PC-9 (cell line): ENCODE data around the gene ZNF641. TPM values are rescaled to one million over a fixed set of nuclear protein-coding genes. Genes with fewer than 3 reads are reported as not detected.

ENCODE experiments used
- BruUV-seq: library from RNA; stranded (reverse); fragments of 400-500 nt; replicated peaks from 2 replicates; lab custom pipeline; 2021; lab: Mats Ljungman, UMichigan
- CTCF ChIA-PET: fragments of 300-600 bp; sonication (Branson Sonifier 250); formaldehyde crosslinking; loops from one replicate; lab custom pipeline; 2022; ENCODE audit warnings: antibody characterized with exemption; lab: Charles Lee
- POLR2A ChIA-PET: fragments of 300-600 bp; sonication (Branson Sonifier 250); formaldehyde crosslinking; loops from one replicate; lab custom pipeline; 2022; ENCODE audit warnings: antibody characterized with exemption; ENCODE audit not compliant: unreplicated experiment; lab: Charles Lee
- DNase-seq, 2 experiments: peaks; one replicate each; pipeline versions ENCODE4 v3.0.0 to v3.0.0-alpha.2; 2015 to 2022; ENCODE audit warnings: mixed read lengths in 1 of 2
- H2AFZ ChIP-seq: fragments of 200-600 bp; sonication (generic); 2 replicates; pipeline ENCODE4 v1.8.1; 2017; ENCODE audit warnings: antibody characterized with exemption
- H3F3A ChIP-seq: fragments of 200-600 bp; sonication (generic); 2 replicates; pipeline ENCODE4 v1.8.1; 2017; ENCODE audit warnings: antibody characterized with exemption, mild to moderate bottlenecking, low read depth; ENCODE audit not compliant: insufficient read depth
- H3K27ac ChIP-seq: fragments of 200-600 bp; sonication (generic); 2 replicates; pipeline ENCODE4 v1.6.1; 2016; ENCODE audit warnings: mixed run types
- H3K27me3 ChIP-seq: fragments of 200-600 bp; sonication (generic); 2 replicates; pipeline ENCODE4 v1.6.1; 2016; ENCODE audit warnings: low read depth, mixed run types; ENCODE audit not compliant: insufficient read depth
- H3K36me3 ChIP-seq: fragments of 200-600 bp; sonication (generic); 2 replicates; pipeline ENCODE4 v1.6.1; 2016; ENCODE audit warnings: low read depth, mixed run types
- H3K4me1 ChIP-seq: fragments of 200-600 bp; sonication (generic); replicated peaks from 2 replicates; pipeline ENCODE4 v1.6.1; 2016; ENCODE audit warnings: mixed run types; ENCODE audit not compliant: insufficient read depth
- H3K4me2 ChIP-seq: fragments of 200-600 bp; sonication (generic); 2 replicates; pipeline ENCODE4 v1.6.1; 2017; ENCODE audit warnings: mixed run types
- H3K4me3 ChIP-seq: fragments of 200-600 bp; sonication (generic); 2 replicates; pipeline ENCODE4 v1.6.1; 2016; ENCODE audit warnings: mixed run types
- H3K79me2 ChIP-seq: fragments of 200-600 bp; sonication (generic); 2 replicates; pipeline ENCODE4 v1.6.1; 2017; ENCODE audit warnings: low read depth, mixed run types
- H3K9me2 ChIP-seq: fragments of 200-600 bp; sonication (generic); 2 replicates; pipeline ENCODE4 v1.8.1; 2017; ENCODE audit warnings: mild to moderate bottlenecking; ENCODE audit not compliant: insufficient read depth
- H3K9me3 ChIP-seq: fragments of 200-600 bp; sonication (generic); 2 replicates; pipeline ENCODE4 v1.8.1; 2016; ENCODE audit warnings: low read depth; ENCODE audit not compliant: insufficient read depth
- H4K20me1 ChIP-seq: fragments of 200-600 bp; sonication (generic); 2 replicates; pipeline ENCODE4 v1.8.1; 2017; ENCODE audit not compliant: insufficient read depth
- EZH2 ChIP-seq: fragments of 200-600 bp; sonication (generic); IDR thresholded peaks from 2 replicates; pipeline ENCODE4 v1.8.0; 2017; ENCODE audit warnings: antibody characterized with exemption, low read depth
- intact Hi-C: fragments of 100-400 bp; cut with micrococcal nuclease; formaldehyde crosslinking; loops from one replicate; pipeline ENCODE4 v1.10.0; 2022; ENCODE audit not compliant: unreplicated experiment
- total RNA-seq: library from RNA; stranded (reverse); gene quantifications from 2 replicates; pipeline ENCODE4 v1.2.3, GENCODE V29; 2021
- TF ChIP-seq, protein P1 (sequence below): fragments of 200-600 bp; sonication (generic); conservative IDR thresholded peaks from 2 replicates; pipeline ENCODE4 v1.6.1; 2017; ENCODE audit warnings: mixed run types, antibody characterized with exemption, mild to moderate bottlenecking, moderate library complexity

ZNF641 gene
- total RNA-seq, 1 experiment from 2014 or later = 1.4 TPM

DNA sequence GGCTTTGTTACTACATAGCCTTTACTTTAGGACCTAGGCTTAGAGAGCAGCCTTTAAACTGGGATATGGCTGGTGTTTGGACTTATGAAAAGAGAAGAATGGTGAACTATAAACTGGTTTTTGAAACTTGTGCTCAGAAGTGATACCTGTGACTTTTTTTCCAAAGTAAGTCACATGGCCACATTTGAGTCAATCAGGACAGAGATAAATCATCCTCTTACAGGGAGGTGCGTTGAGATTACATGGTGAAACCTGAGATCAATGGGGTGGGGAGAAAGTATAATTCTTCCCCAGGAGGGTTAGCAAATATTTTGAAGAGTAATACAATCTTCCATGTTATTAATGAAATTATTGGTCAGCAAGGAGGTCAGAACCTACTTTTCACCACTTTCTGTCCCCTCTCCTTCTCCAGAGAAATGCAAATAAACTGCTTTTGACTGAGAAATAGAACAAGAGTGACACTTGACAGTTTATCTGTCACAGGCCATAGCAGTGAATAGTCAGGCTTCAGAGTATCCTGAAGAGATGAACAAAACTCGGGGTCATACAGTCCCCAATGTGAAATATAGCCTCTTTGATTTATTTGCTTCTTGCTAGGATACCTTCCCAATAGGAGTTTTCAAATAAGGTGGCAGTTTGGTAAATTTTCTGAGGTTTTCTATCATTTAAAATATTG lies 11.1 kb upstream of the ZNF641 start:
- ChIA-PET CTCF (no interaction called here), POLR2A (no interaction called here)
- Histone ChIP-seq H2AFZ (no peak overlapping the region), H3K9me2 (no peaks in the 10 kb centered on the region), H3K4me1 (no peaks in the 10 kb centered on the region), H3K36me3 (no peaks in the 10 kb centered on the region), H3K79me2 (no peaks in the 10 kb centered on the region), H3K27ac (no peak overlapping the region), H4K20me1 (no peaks in the 10 kb centered on the region), H3F3A (no peaks in the 10 kb centered on the region), H3K27me3 (no peaks in the 10 kb centered on the region), H3K4me2 (no peak overlapping the region), H3K4me3 (no peak overlapping the region), H3K9me3 (no peaks in the 10 kb centered on the region)
- no peak for DNase-seq
- no TSS peak for BruUV-seq
- no peak for TF ChIP-seq EZH2
- TF ChIP-seq, protein P1, sequence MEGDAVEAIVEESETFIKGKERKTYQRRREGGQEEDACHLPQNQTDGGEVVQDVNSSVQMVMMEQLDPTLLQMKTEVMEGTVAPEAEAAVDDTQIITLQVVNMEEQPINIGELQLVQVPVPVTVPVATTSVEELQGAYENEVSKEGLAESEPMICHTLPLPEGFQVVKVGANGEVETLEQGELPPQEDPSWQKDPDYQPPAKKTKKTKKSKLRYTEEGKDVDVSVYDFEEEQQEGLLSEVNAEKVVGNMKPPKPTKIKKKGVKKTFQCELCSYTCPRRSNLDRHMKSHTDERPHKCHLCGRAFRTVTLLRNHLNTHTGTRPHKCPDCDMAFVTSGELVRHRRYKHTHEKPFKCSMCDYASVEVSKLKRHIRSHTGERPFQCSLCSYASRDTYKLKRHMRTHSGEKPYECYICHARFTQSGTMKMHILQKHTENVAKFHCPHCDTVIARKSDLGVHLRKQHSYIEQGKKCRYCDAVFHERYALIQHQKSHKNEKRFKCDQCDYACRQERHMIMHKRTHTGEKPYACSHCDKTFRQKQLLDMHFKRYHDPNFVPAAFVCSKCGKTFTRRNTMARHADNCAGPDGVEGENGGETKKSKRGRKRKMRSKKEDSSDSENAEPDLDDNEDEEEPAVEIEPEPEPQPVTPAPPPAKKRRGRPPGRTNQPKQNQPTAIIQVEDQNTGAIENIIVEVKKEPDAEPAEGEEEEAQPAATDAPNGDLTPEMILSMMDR = no peak
- intact Hi-C loops = no loop called here

DNA sequence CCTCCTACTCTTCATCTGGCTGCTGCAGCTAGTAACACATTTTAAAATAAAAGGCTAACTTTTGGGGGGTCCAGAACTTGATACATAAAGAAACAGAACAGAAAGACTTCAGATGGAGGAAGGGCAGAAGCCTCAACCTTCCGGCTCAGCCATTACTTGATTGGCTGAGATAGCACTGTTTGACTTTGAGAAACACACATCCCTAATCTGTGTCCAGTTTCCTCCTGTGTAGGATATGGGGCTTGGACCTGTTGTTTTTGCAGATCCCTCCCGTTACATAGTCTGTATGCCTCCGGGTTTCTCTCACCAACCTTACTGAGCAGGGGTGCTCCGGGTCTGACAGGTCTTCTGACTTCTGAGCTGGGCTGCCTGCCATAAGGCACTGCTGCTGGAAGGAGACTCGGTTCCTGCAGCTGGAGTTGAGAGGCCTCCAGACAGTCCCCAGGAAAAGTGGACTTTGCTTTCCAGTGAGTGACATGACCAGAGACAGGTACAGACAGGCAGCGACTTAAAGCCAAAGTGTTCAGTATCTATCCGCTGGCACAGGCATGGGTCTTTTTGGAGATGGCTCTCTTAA lies 8.3 kb upstream of the ZNF641 start:
- Histone ChIP-seq H3K4me3 (no peak overlapping the region), H3K27me3 (no peaks in the 10 kb centered on the region), H3K4me1 (no peaks in the 10 kb centered on the region), H2AFZ (no peak overlapping the region), H3K79me2 (no peaks in the 10 kb centered on the region), H3K9me2 (no peaks in the 10 kb centered on the region), H3K36me3 (no peaks in the 10 kb centered on the region), H4K20me1 (no peaks in the 10 kb centered on the region), H3K4me2 (no peak overlapping the region), H3F3A (no peaks in the 10 kb centered on the region; the same call in 1 of the 2 replicates), H3K9me3 (no peaks in the 10 kb centered on the region), H3K27ac (no peak overlapping the region)
- POLR2A ChIA-PET = no interaction called here
- DNase-seq = no peak
- BruUV-seq = no TSS peak
- CTCF ChIA-PET = no interaction called here
- intact Hi-C loops = no loop called here
- no peak for TF ChIP-seq EZH2

DNA sequence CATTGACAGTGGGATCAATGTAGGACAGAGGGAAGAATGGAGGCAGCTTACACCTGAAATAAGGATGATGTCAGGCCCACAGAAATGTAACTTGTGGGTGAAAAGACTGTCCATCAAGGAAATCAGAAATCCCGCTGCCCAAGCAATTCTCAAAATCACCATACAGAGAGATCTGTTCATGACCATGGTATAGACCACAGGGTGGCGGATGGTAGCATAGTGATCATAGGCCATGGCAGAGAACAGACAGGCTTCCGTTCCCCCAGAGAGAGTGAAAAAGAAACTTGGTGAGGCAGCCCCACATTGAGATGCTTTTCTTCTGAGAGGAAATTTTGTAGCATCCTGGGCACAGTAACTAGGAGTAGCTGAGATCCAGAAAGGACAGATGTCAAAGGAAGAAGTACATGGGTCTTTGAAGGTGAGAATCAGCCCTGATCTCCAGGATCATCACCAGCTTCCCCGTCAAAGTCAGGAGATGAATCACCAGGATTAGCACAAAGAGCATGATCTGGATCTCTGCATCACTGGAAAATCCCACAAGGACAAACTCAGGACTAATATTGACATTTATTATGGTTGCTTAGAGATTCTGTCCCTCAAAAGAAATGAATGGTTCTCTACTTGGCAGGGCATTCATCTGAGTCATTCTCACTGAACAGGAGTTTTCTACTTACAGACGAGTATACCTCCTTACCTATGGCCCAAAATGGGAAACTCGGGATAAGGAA lies 5.5 kb upstream of the ZNF641 start:
- intact Hi-C loops = no loop called here
- Histone ChIP-seq H3K9me2 (no peaks in the 10 kb centered on the region), H3K36me3 (no peaks in the 10 kb centered on the region), H3K27ac (no peak overlapping the region), H3K4me2 (no peak overlapping the region), H4K20me1 (no peaks in the 10 kb centered on the region), H3K79me2 (no peaks in the 10 kb centered on the region), H3K4me1 (peaks cover 7% of the 10 kb centered on the region), H3F3A (peaks cover 2% of the 10 kb centered on the region; the same call in 1 of the 2 replicates), H3K27me3 (no peaks in the 10 kb centered on the region), H2AFZ (no peak overlapping the region), H3K9me3 (no peaks in the 10 kb centered on the region), H3K4me3 (no peak overlapping the region)
- CTCF ChIA-PET = no interaction called here
- BruUV-seq = no TSS peak
- POLR2A ChIA-PET = interaction anchor here (0.5 kb wide), 1 partner anchor 164 kb away, joined by 4 read pairs; no protein-coding TSS in a partner anchor
- peak in 1 of 2 experiments; percentile 55 for DNase-seq
- TF ChIP-seq, protein P1 = no peak
- no peak for TF ChIP-seq EZH2
